ENCODE data around the gene ZCCHC9. TPM values are rescaled to one million over a fixed set of nuclear protein-coding genes. Genes with fewer than 3 reads are reported as not detected.
"Not testable (repeated sequence)": the region's sequence is repeated elsewhere in the genome, so short reads cannot be mapped to it uniquely, and the experiment has no call there.

The ZCCHC9 gene
- total RNA-seq, 6 experiments from 2014 or later, result 14.9 to 19.1 (median 17.2) TPM

- peak in 1 of 4 donors; percentile 26 for ATAC-seq
- H3K36me3 ChIP-seq, result peaks cover 0 to 35% (median 12%) of the 10 kb centered on the region in 4 donors
Observed at GRCh38 chr5:81334304-81335061, 33.1 kb downstream of the ZCCHC9 start.

GRCh38 chr5:81335946-81336345 lies 34.6 kb downstream of the ZCCHC9 start:
- Histone ChIP-seq H3K27me3 (no peaks in the 10 kb centered on the region), H3K4me3 (no peak overlapping the region), H3K36me3 (peaks cover 0 to 20% (median 11%) of the 10 kb centered on the region in 4 donors), H3K27ac (no peak overlapping the region), H3K4me1 (peaks cover 0 to 15% (median 4%) of the 10 kb centered on the region in 4 donors), H3K9me3 (no peaks in the 10 kb centered on the region)
- DNase-seq (no peak), ATAC-seq (no peak)
- intact Hi-C loops (cut with DNase I), result no loop called here
- 90% methylated on average over 2 of the region's 2 CpGs for WGBS (ENCODE audit: insufficient coverage, low coverage, low lambda C conversion rate, missing lambda C conversion rate)
- no peak for TF ChIP-seq POLR2A (IDR thresholded peaks at IDR 0.05)
- TF ChIP-seq CTCF (IDR thresholded peaks at IDR 0.05), result no peak

More at GRCh38 chr5:81334304-81335061, 33.1 kb downstream of the ZCCHC9 start:
- TF ChIP-seq CTCF (IDR thresholded peaks at IDR 0.05) (no peak), POLR2A (IDR thresholded peaks at IDR 0.05) (no peak)
- DNase-seq, result no peak
- intact Hi-C loops (cut with DNase I), result no loop called here
- Histone ChIP-seq H3K9me3 (no peaks in the 10 kb centered on the region), H3K4me1 (peaks cover 0 to 15% (median 4%) of the 10 kb centered on the region in 4 donors), H3K4me3 (no peak overlapping the region), H3K27ac (no peak overlapping the region), H3K27me3 (no peaks in the 10 kb centered on the region)
- 93% methylated on average over 10 of the region's 14 CpGs for WGBS (ENCODE audit: insufficient coverage, low coverage, low lambda C conversion rate, missing lambda C conversion rate)

GRCh38 chr5:81336556-81336955 lies 35.2 kb downstream of the ZCCHC9 start:
- DNase-seq, result no peak
- TF ChIP-seq POLR2A (IDR thresholded peaks at IDR 0.05), result no peak
- no peak for TF ChIP-seq CTCF (IDR thresholded peaks at IDR 0.05)
- no peaks in the 10 kb centered on the region for H3K27me3 ChIP-seq
- intact Hi-C loops (cut with DNase I), result no loop called here
- H3K36me3 ChIP-seq, result peaks cover 0 to 18% (median 8%) of the 10 kb centered on the region in 4 donors
- H3K4me3 ChIP-seq, result no peak overlapping the region
- no peaks in the 10 kb centered on the region for H3K9me3 ChIP-seq
- WGBS (ENCODE audit: insufficient coverage, low coverage, low lambda C conversion rate, missing lambda C conversion rate), result 14% methylated on average over 1 of the region's 1 CpG
- peak in 1 of 4 donors; percentile 58 for ATAC-seq
- H3K27ac ChIP-seq, result peak overlapping the region in 1 of 3 donors; percentile 66
- H3K4me1 ChIP-seq, result peaks cover 0 to 15% (median 4%) of the 10 kb centered on the region in 4 donors

- TF ChIP-seq CTCF (IDR thresholded peaks at IDR 0.05) (no peak), POLR2A (IDR thresholded peaks at IDR 0.05) (no peak)
- Histone ChIP-seq H3K4me1 (peaks cover 0 to 15% (median 4%) of the 10 kb centered on the region in 4 donors), H3K27ac (peak overlapping the region in 2 of 3 donors; percentile 28 to 66), H3K9me3 (no peaks in the 10 kb centered on the region), H3K4me3 (no peak overlapping the region), H3K36me3 (peaks cover 0 to 18% (median 7%) of the 10 kb centered on the region in 4 donors), H3K27me3 (no peaks in the 10 kb centered on the region)
- WGBS (ENCODE audit: insufficient coverage, low coverage, low lambda C conversion rate, missing lambda C conversion rate), result 11% methylated on average over 2 of the region's 2 CpGs
- intact Hi-C loops (cut with DNase I), result no loop called here
- peak; percentile 30 to 83 (median 56) for ATAC-seq
- DNase-seq, result no peak
Observed at GRCh38 chr5:81337803-81338202, 36.4 kb downstream of the ZCCHC9 start.

- H3K36me3 ChIP-seq, result peaks cover 0 to 19% (median 7%) of the 10 kb centered on the region in 4 donors
- H3K27me3 ChIP-seq; H3K4me3 ChIP-seq; H3K9me3 ChIP-seq; intact Hi-C loops (cut with DNase I); DNase-seq: not testable (repeated sequence)
- H3K27ac ChIP-seq, result peak overlapping the region in 2 of 3 donors; percentile 28 to 66
- H3K4me1 ChIP-seq, result peaks cover 0 to 17% (median 4%) of the 10 kb centered on the region in 4 donors
- WGBS (ENCODE audit: insufficient coverage, low coverage, low lambda C conversion rate, missing lambda C conversion rate), result 27% methylated on average over 3 of the region's 3 CpGs
- peak in 2 of 4 donors; percentile 25 to 60 for ATAC-seq
Observed at GRCh38 chr5:81338213-81338612, 36.8 kb downstream of the ZCCHC9 start.

Measured in right lobe of liver (tissue), 6 donors.